Pancreas (tissue), 10 donors: Measurements from ENCODE around the gene FMNL2. TPM values are rescaled to one million over a fixed set of nuclear protein-coding genes. Genes with fewer than 3 reads are reported as not detected.

Experiments used
- ATAC-seq, 4 donors: fragments of 200-7000 bp; cut with Tn5 transposase; one replicate each; pipeline versions ENCODE4 v1.8.0 to v1.9.1; 2020; ENCODE audit warnings: mild to moderate bottlenecking in 4 of 4, moderate library complexity in 4 of 4
- DNase-seq, 6 donors: peaks; one replicate each; pipeline ENCODE4 v3.0.0-alpha.2; 2020
- FAIRE-seq: peaks from 2 replicates; lab custom pipeline; 2012; peaks lifted over from hg19 to GRCh38; lab: Jason Lieb, UNC
- H3K27ac ChIP-seq, 4 donors: fragments of 200-600 bp; sonication (generic); 1 replicate in 3 of 4; 2 replicates in 1 of 4; pipeline versions ENCODE4 v1.5.0 to v1.8.0; 2020
- H3K27me3 ChIP-seq, 4 donors: fragments of 200-600 bp; one replicate each; pipeline ENCODE4 v1.8.0; 2021
- H3K36me3 ChIP-seq, 3 donors: fragments of 200-600 bp; sonication (generic) in 1 of 3; one replicate each; pipeline versions ENCODE4 v1.5.0 to v1.8.0; 2020 to 2021
- H3K4me1 ChIP-seq, 3 donors: fragments of 200-600 bp; one replicate each; pipeline ENCODE4 v1.8.0; 2021
- H3K4me3 ChIP-seq, 4 donors: fragments of 200-600 bp; sonication (generic) in 2 of 4; one replicate each; pipeline versions ENCODE4 v1.5.0 to v1.8.0; 2020 to 2021
- H3K9me3 ChIP-seq, 4 donors: fragments of 200-600 bp; one replicate each; pipeline ENCODE4 v1.8.0; 2021
- WGBS, 2 donors: extraction: QIAGEN DNeasy Blood & Tissue Kit; methylation state at CpG; one replicate each; pipeline ENCODE4 v1.1.7; 2013; 5-methylcytosine and 5-hydroxymethylcytosine counted together
- intact Hi-C, 3 donors: fragments of 100-400 bp; cut with DNase I; formaldehyde crosslinking; loops; one replicate each; pipeline versions ENCODE4 v1.11.1 to v1.14.2; 2022
- polyA plus RNA-seq, 2 donors: library from polyadenylated mRNA; stranded (reverse); fragments of 200-250 nt; gene quantifications; one replicate each; pipeline ENCODE4 v1.2.3, GENCODE V29; 2013
- total RNA-seq, 6 donors: library from RNA; stranded (reverse); fragmentation: NEBNext Ultra II Directional in 4 of 6; extraction: Animal tissue kit (Norgen Biotek cat#: 25700) in 4 of 6; gene quantifications; one replicate each; pipeline versions ENCODE4 v1.2.1 to v1.2.4, GENCODE V29; 2021 to 2023
- TF ChIP-seq, protein P1 (sequence below), 4 donors: fragments of 200-600 bp; sonication (generic) in 3 of 4; IDR thresholded peaks; one replicate each; pipeline versions ENCODE4 v1.5.0 to v1.8.0; 2021; ENCODE audit warnings: antibody characterized with exemption in 4 of 4
- donor health status: healthy with polysubstance abuse.
- donor health status: DM: no; HTN: no; CAD: no; lungs with moderate emphysema.
- donor health status: DM: no; HTN: no; CAD: no.
- donor health status: control.
- donor health status: control.
- donor health status: Bipolar disorder and iron deficiency.
- donor health status: DM: yes; HTN: yes; CAD: no.
- donor health status: DM: no; HTN: no; CAD: no.
- donor health status: DM: no; HTN: no; CAD: no.
- donor health status: DM: yes; HTN: yes; CAD: no.

FMNL2 gene
- total and polyA plus RNA-seq, 8 donors = 7.5 to 22.3 (median 11.3) TPM

DNA sequence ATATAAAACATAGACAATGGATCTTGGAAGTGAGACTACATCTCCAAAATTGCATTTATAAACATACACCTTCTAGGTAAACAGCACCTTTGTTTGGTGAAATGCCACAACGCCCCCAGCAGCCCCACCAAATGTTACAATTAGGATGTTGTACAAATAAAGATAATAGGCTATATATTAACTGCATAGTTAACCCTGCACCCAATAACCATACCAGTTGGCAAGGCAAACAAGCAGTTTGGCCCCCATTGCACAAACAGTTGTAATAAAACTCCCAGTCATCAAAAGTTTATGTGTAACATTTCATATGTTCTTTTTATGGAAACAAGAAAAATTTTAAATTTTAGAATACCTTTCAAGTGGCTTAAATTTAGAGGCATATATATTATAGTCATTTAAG lies 315.0 kb downstream of the FMNL2 start:
- no peak for FAIRE-seq
- no peak overlapping the region for H3K4me3 ChIP-seq
- H3K27me3 ChIP-seq = no peaks in the 10 kb centered on the region
- TF ChIP-seq, protein P1, sequence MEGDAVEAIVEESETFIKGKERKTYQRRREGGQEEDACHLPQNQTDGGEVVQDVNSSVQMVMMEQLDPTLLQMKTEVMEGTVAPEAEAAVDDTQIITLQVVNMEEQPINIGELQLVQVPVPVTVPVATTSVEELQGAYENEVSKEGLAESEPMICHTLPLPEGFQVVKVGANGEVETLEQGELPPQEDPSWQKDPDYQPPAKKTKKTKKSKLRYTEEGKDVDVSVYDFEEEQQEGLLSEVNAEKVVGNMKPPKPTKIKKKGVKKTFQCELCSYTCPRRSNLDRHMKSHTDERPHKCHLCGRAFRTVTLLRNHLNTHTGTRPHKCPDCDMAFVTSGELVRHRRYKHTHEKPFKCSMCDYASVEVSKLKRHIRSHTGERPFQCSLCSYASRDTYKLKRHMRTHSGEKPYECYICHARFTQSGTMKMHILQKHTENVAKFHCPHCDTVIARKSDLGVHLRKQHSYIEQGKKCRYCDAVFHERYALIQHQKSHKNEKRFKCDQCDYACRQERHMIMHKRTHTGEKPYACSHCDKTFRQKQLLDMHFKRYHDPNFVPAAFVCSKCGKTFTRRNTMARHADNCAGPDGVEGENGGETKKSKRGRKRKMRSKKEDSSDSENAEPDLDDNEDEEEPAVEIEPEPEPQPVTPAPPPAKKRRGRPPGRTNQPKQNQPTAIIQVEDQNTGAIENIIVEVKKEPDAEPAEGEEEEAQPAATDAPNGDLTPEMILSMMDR (IDR thresholded peaks at IDR 0.05) = no peak
- no peak overlapping the region for H3K27ac ChIP-seq
- intact Hi-C loops = no loop called here
- DNase-seq = no peak
- ATAC-seq = no peak
- peaks cover 5 to 16% (median 7%) of the 10 kb centered on the region in 3 donors for H3K4me1 ChIP-seq
- peaks cover 0 to 7% (median 0%) of the 10 kb centered on the region in 3 donors for H3K36me3 ChIP-seq
- no peaks in the 10 kb centered on the region for H3K9me3 ChIP-seq
- WGBS, 2 donors = 15 to 29% methylated on average over 1 of the region's 1 CpG

DNA sequence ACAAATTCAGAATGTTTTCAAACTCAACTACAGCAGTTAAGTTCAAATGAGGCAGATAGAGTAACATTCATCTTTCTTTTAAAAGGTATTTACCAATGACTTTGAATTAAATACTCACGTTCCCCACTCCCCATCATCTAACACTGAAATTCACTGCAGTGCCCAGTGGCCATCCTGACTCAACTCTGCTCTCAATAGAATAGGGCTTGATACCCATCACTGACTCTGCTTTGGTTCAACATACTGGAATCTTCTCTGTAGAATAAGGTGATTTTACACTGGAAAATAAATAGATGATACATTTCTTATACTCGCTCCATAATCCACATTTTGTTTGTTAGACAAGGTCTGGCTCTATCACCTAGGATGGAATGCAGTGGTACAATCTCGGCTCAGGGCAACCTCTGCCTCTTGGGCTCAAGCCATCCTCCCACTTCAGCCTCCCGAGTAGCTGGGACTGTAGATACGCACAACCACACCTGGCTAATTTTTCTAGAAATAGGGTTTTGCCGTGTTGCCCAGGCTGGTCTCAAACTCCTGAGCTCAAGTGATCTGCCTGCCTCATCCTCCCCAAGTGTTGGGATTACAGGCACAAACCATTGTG lies 315.9 kb downstream of the FMNL2 start:
- peaks cover 5 to 16% (median 7%) of the 10 kb centered on the region in 3 donors for H3K4me1 ChIP-seq
- intact Hi-C loops = no loop called here
- WGBS, 2 donors = 93 to 96% methylated on average over 6 of the region's 6 CpGs
- ATAC-seq (no peak), FAIRE-seq (no peak), DNase-seq (no peak)
- no peaks in the 10 kb centered on the region for H3K27me3 ChIP-seq
- no peak overlapping the region for H3K27ac ChIP-seq
- H3K4me3 ChIP-seq = no peak overlapping the region
- peaks cover 0 to 15% (median 0%) of the 10 kb centered on the region in 3 donors for H3K36me3 ChIP-seq
- H3K9me3 ChIP-seq = no peaks in the 10 kb centered on the region
- TF ChIP-seq, protein P1 (IDR thresholded peaks at IDR 0.05) = no peak

DNA sequence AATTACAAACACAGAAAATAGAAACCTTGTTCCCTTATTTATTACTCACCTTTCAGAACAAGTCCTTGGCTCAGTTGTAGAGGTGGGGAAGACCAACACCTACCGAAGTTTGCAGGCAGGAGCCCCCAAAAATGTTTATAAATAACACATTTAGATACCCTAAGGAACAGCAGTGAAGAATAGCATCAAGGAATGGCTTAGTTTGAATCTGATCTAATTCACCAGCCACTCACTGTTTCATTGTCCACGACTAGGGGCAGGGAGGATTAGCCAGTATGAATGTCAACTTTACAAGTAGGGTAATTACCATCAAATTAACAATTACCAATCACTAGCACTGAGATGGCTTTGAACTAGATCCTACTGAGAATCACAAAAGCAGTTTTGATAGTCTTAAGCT lies 316.9 kb downstream of the FMNL2 start:
- no peak for DNase-seq
- FAIRE-seq = no peak
- H3K9me3 ChIP-seq = no peaks in the 10 kb centered on the region
- no peak overlapping the region for H3K4me3 ChIP-seq
- no peak for ATAC-seq
- H3K36me3 ChIP-seq = peaks cover 0 to 24% (median 0%) of the 10 kb centered on the region in 3 donors
- TF ChIP-seq, protein P1 (IDR thresholded peaks at IDR 0.05) = no peak
- WGBS, 2 donors = 75 to 76% methylated on average over 2 of the region's 2 CpGs
- intact Hi-C loops = no loop called here
- no peak overlapping the region for H3K27ac ChIP-seq
- H3K4me1 ChIP-seq = peaks cover 5 to 15% (median 5%) of the 10 kb centered on the region in 3 donors
- no peaks in the 10 kb centered on the region for H3K27me3 ChIP-seq

DNA sequence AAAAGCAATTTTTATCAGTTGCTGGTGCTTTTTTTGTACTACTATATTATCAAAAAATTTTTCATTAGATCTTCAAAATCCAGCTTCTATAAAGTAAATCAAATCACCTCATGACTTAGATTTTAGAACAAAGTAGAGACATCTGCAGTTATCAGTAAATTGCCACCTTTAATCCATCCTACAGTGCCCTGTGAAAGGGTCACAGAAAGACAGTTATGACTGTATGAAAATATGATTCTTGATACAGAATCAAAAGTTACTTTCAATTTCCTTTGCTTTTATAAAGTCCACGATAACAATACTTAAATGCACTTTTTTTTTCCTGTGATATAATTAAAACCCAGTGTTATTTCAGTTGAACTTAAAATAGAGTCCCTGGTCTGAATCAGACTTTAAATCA lies 320.9 kb downstream of the FMNL2 start:
- H3K4me3 ChIP-seq = no peak overlapping the region
- no peak for DNase-seq
- 92 to 94% methylated on average over 1 of the region's 1 CpG for WGBS, 2 donors
- H3K27ac ChIP-seq = no peak overlapping the region
- H3K27me3 ChIP-seq = no peaks in the 10 kb centered on the region
- H3K4me1 ChIP-seq = no peaks in the 10 kb centered on the region
- peaks cover 0 to 45% (median 3%) of the 10 kb centered on the region in 3 donors for H3K36me3 ChIP-seq
- no peak for FAIRE-seq
- TF ChIP-seq, protein P1 (IDR thresholded peaks at IDR 0.05) = no peak
- no peaks in the 10 kb centered on the region for H3K9me3 ChIP-seq
- ATAC-seq = no peak
- intact Hi-C loops = no loop called here

DNA sequence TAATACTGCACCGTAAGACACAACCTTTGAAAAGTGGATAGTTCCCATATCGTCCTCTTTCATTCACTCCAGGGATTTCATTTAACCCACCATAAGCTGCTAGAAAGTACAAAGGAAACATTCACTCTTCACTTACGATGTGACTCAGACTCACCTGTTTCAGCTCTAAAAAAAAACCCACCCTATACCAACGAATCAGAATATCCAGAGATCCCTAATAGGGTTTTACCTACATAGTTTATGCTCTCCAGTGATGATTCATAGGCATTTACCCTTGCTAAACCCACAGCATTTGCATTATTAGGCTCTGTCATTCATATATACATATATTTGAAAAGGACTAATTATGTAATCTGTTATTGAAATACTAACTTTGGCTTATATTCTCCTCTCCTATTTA lies 322.1 kb downstream of the FMNL2 start:
- no peak for ATAC-seq
- intact Hi-C loops = no loop called here
- peaks cover 0 to 49% (median 7%) of the 10 kb centered on the region in 3 donors for H3K36me3 ChIP-seq
- no peak overlapping the region for H3K4me3 ChIP-seq
- FAIRE-seq = no peak
- no peaks in the 10 kb centered on the region for H3K9me3 ChIP-seq
- TF ChIP-seq, protein P1 (IDR thresholded peaks at IDR 0.05) = no peak
- H3K27ac ChIP-seq = no peak overlapping the region
- 79 to 84% methylated on average over 4 of the region's 4 CpGs for WGBS, 2 donors
- H3K4me1 ChIP-seq = no peaks in the 10 kb centered on the region
- no peaks in the 10 kb centered on the region for H3K27me3 ChIP-seq
- DNase-seq = no peak
